ENCODE data around the gene POMT2.

POMT2 gene

DNA sequence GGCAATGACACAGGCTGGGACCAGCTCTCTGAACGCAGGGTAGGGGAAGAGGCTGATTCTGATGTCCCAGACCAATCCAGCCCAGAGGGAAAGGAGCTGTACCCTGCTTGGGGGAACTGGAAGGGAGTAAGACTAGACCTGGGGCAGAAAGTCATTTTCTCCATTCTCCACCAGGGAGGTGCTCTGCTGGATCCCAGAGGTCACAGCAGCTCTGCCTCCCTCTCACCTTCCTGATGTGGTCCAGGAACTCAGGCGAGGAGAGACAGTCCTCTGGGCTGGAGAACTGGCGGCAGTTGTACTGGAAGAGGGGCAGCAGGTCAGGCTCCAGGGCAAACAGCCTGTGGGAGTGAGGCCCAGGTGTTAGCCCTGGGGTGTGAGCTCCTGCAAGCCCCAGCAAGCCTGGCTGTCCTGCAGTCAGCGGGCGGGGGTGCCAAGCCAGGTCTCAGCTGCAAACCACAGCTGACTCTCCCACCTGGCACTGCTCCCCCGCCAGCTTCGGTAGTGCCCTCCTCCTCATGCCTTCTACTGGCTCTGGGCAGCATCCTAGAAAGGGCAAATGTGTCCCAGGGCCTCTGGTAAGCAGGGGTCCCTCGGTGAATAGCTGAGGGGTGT lies 51.6 kb downstream of the POMT2 start:
- DNase-seq (ENCODE audit: low read depth in 3 of 3, low spot score in 1 of 3) = no peak

GRCh38 chr14:77267937-77268699 lies 52.6 kb downstream of the POMT2 start:
- DNase-seq (ENCODE audit: low read depth in 3 of 3, low spot score in 1 of 3) = no peak

- no peak for DNase-seq (ENCODE audit: low read depth in 3 of 3, low spot score in 1 of 3)
Observed at GRCh38 chr14:77266336-77266735, 54.3 kb downstream of the POMT2 start.

DNA sequence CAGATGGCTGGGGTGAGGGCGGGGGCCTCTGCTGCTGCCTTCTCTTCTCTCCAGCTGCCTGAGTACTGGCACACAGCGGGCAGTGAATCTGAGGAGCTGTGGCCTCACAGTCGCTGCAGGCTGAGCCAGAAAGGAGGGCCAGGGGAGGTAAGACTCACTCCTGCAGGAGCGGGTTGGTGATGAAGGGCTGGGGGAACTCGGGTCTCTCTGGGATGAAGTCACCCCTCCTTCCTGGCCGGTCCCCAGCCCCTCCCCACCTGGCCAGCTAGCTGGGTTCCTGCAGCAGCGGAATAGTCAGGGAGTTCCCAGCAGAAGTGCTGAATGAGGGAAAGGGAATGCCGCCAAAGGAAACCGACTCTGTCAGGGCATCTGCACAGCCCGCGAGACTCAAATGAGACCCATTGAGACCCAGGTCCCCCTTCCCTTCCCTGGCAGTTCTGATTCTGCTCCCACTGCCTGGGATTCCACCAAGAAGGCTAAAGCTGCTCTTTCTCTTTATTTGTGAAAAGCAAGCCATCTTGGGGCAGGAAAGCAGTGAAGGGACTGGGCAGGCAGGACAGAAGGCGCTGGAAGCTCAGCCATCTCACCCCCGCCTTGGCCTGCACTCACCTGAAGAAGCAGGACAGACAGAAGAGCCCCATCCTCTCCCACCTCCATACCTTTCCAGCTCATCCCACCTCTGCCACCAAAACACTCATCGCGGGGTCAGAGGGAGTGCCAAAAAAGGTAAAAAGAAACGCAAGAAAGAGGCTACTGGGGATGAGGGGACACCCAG lies 54.9 kb downstream of the POMT2 start:
- no peak for DNase-seq (ENCODE audit: low read depth in 3 of 3, low spot score in 1 of 3)

DNA sequence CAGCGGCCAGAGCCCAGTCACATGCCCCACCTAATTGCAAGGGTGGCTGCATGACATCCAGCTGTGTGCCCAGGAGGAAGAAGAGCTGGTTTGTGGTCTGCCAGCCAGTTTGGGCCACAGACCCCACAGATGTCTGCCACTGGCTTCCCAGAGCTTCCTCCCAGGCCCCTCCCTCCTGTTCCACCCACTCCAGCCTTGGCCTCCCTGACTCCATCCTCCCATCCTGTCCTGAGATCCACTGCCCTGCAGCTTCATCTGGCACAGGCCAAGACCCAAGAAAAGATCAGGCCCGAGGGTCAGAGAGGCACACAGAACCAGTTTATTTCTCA lies 55.5 kb downstream of the POMT2 start:
- no peak for DNase-seq (ENCODE audit: low read depth in 3 of 3, low spot score in 1 of 3)

- DNase-seq (ENCODE audit: low read depth in 3 of 3, low spot score in 1 of 3) = no peak
Observed at GRCh38 chr14:77264466-77265186, 56.1 kb downstream of the POMT2 start.

DNA sequence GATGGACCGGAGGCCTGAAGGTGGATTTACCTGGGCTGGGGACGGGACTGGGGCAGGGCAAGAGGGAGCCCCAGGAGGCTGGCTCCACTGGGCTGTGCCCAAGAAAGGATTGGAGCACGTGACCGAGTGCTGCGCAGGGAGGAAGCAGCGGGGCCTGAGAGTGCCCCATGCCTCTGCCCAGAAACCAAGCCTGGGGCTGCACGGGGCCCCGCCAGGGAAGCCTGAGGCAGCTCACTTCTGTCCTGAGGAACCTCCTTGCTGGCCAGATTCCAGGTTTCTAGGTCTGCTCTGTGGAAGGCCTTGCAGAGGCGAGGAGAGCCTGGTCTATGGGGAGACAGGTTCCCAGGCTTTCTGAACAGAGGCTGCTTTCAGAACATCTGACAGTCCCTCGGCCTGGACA lies 60.1 kb downstream of the POMT2 start:
- no peak for DNase-seq (ENCODE audit: low read depth in 3 of 3, low spot score in 1 of 3)

- DNase-seq (ENCODE audit: low read depth in 3 of 3, low spot score in 1 of 3) = no peak
Observed at GRCh38 chr14:77260199-77260598, 60.5 kb downstream of the POMT2 start.

DNA sequence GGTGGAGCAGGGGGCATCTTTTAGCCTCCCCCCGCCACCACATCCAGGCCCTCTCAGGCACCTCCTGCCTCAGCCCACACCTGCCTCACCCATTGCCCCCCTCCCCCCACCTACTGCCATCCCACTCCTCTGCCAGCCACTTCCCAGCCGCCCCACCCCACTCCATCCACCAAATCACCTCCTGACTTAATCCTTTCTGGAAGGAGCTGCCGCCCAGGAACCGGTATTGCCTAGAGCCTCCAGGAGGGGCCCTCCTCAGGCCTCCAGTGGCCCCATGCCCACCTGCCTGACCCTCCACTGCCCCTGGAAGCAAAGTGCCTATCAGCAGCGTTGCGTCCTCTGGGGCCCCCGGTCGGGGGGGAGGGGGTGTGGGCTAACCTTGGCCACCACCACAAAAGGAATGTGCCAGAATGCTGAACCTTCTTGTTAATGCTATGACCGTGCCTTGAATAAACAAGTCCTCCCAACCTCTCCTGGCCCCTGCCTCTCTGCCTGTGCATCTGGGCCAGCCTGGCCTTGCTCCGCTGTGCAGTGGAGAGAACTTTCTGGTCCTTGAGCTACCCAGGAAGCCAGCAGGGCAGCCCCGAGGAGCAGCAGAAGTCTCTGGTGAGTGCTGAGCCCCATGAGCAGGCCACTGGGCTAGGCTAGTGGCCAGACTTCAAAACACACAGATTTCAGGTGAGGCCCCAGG lies 61.5 kb downstream of the POMT2 start:
- no peak for DNase-seq (ENCODE audit: low read depth in 3 of 3, low spot score in 1 of 3)

- DNase-seq (ENCODE audit: low read depth in 3 of 3, low spot score in 1 of 3) = no peak
Observed at GRCh38 chr14:77258566-77258965, 62.1 kb downstream of the POMT2 start.

DNA sequence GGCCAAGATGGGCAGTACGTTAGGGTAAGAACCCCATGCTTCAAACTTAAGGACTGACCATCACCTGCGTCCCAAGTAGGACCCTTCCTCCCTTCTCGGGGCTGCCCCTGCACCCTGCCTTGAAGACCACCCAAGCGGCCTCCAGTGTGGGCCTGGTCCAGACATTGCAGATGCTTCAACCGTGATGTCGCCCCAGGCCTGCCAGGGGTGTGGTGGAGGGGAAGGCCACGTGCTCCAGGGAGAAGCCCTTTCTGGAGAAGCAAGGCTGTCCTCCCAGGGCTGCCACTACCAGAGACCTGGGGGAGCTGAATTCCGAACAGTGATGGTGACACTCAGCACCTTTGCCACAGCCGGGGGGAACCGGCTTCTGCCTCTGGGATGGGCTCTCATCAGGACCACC lies 63.0 kb downstream of the POMT2 start:
- DNase-seq (ENCODE audit: low read depth in 3 of 3, low spot score in 1 of 3) = no peak

DNA sequence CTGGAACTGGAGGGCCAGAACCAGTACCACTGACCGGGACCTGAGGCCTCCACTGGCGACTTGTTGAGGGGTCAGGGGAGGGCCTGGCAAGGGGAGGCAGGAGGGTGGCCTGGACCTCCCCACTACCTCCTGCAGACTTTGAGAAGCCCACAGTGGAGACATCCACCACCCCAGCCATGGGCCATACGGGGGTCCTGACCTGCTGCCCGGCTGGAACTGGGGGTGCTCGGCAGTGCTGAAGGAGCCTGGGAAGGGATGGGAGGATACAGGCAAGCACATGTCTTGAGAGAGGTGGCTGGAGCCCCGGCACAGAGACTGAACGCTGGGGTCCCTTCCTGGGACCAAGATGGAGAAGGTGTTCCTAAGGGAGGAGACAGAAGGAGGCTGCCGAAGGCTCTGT lies 64.0 kb downstream of the POMT2 start:
- no peak for DNase-seq (ENCODE audit: low read depth in 3 of 3, low spot score in 1 of 3)

- DNase-seq (ENCODE audit: low read depth in 3 of 3, low spot score in 1 of 3) = no peak
Observed at GRCh38 chr14:77253333-77254190, 67.1 kb downstream of the POMT2 start.

GRCh38 chr14:77251870-77252269 lies 68.8 kb downstream of the POMT2 start:
- no peak for DNase-seq (ENCODE audit: low read depth in 3 of 3, low spot score in 1 of 3)

DNA sequence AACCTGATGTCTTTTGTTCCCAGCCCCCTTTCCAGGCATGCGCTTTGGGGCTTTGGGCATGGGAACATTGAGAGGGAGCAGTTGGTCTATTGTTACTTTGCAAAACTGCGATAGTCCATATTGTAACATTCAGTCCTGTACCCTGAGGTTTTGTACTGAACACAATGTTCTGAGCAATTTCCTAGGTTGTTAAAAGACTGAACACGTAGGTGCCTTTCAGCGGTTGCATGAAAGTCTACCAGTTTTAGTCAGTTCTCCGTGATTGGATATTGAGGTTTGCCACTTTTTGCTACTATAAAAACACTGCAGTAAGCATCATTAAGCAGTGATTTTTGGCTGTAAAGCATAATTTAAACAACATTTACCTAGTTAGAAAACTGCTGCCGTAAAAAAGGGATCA lies 69.8 kb downstream of the POMT2 start:
- DNase-seq (ENCODE audit: low read depth in 3 of 3, low spot score in 1 of 3) = no peak

DNA sequence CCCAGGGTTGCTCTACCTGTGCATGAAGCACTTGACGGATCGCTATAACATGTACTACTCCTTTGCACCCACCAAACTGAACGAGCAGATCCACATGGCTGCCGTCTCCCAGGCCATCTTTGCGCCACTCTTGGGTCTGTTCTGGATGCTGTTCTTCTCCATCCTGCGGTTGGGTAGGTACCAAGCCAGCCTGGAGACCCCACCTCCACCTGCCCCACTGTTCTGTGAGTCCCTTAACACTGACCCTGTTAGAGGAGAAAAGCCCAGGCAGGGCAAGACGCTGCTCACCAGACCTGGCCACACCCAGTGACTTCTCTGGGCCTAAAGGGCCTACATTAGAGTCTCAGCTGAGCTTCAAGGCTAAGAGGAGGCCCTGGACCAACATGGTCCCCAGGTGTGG lies 71.4 kb downstream of the POMT2 start:
- no peak for DNase-seq (ENCODE audit: low read depth in 3 of 3, low spot score in 1 of 3)

DNA sequence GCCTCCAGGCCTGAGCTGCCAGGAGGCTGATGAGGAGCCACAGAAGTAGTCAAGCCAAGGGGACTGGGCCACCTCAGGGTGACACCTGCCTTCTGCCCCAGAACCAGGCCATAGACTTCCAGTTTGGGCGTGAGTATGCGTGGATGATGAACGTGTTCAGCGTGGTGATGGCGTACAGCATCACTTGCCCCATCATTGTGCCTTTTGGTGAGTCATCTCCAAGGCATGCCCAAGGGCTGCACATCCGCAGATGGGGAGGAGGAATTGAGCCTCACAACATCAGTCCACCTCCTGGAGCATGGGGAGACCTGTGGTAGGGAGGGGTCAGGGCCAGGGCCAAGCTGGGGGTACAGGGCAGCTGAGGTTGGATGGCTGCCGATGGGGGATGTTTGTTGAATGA lies 72.0 kb downstream of the POMT2 start:
- no peak for DNase-seq (ENCODE audit: low read depth in 3 of 3, low spot score in 1 of 3)

DNA sequence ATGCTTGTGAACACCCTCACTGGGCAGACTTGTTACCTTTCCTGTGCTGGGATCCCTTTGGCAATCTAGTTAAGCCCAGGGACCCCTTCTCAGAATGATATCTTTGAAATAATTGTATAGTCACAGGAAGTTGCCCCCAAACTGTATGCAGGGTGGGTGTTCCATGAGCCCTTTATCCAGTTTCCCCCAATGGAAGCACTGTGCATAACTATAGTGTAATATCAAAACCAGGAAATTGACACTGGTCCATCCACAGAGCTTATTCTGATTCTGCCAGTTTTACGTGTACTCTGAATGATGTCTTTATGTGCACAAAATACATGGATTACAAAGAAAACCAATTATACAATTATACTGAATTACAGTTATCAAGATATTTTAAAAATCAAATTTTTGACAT lies 73.9 kb downstream of the POMT2 start:
- no peak for DNase-seq (ENCODE audit: low read depth in 3 of 3, low spot score in 1 of 3)

GRCh38 chr14:77245820-77246219 lies 74.9 kb downstream of the POMT2 start:
- DNase-seq (ENCODE audit: low read depth in 3 of 3, low spot score in 1 of 3) = no peak

DNA sequence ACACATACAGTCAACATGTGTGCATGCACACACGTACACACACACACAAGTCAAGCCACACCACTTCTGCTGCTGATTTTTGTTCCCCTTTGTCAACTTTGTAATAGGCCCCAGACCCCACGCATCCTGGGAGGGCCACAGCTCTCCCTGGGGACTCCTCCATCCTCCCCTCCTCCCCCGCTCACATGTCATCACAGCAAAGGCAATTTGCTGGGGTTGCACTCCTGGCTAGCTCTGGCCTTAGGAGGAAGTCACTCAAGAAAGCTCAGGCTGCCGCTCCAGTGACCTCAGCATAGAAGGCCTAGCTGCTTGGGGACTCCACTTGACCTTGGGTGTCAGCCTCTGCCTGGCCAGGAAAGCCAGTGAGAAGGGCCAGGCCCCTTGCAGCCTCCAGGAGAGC lies 76.8 kb downstream of the POMT2 start:
- no peak for DNase-seq (ENCODE audit: low read depth in 3 of 3, low spot score in 1 of 3)
